NCI-H2029 (cell line): Measurements from ENCODE around the gene WDR11.

ENCODE experiments used
- DNase-seq: peaks from one replicate; lab custom pipeline; 2025; lab: John Stamatoyannopoulos, UW

Gene WDR11

DNA sequence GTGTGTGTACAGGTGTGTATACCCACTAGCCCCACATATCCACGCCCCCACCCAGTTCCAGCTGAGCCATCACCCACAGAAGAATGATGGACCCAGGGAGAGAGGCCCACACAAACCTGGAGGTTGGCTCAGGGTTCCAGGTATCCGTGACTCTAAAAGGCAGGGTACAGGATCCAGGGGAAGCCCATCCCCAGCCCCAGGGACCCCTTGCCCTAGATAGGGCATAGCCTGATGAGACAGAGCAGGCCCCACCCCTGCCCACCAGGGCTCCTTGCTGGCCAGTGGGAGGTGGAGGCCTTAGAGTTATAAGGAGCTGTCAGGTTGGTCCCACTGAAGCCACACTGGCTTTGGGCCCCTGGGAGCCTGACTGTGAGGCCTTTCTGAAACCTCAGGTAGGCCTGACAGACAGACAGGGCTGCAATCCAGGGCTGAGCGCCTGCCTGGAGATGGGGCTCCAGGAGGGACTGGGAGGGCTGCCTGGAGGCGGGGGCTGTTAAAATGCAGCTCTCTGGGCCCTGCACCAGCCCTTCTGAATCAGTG is 93.5 kb downstream of the WDR11 start:
- no peak for DNase-seq

GRCh38 chr10:120945182-120945581 is 94.0 kb downstream of the WDR11 start:
- no peak for DNase-seq

GRCh38 chr10:120945801-120946302 is 94.7 kb downstream of the WDR11 start:
- DNase-seq: no peak

- no peak for DNase-seq
Measured at GRCh38 chr10:120946497-120946896, 95.3 kb downstream of the WDR11 start.

- no peak for DNase-seq
Measured at GRCh38 chr10:120948889-120949608, 97.9 kb downstream of the WDR11 start.

DNA sequence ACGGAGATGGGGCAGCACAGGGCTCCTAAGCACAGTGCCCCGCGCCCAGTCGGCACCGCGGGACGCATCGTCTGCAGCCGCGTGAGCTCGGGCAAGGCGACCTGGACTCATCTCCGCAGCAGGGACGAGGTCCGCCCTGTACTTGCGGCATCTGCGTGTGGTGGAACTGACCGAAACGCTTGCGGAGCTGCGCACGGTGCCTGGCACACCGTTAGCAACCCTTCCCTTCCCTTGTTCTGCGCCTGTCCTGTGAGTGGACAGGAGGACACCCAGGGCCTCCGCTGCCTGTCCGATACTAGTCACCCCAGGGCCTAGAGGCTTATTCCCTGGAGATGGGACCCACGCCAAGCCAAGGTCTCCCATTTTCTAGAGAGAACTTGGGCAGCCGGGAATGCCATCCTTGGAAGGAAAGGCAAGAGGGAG is 98.5 kb downstream of the WDR11 start:
- no peak for DNase-seq

DNA sequence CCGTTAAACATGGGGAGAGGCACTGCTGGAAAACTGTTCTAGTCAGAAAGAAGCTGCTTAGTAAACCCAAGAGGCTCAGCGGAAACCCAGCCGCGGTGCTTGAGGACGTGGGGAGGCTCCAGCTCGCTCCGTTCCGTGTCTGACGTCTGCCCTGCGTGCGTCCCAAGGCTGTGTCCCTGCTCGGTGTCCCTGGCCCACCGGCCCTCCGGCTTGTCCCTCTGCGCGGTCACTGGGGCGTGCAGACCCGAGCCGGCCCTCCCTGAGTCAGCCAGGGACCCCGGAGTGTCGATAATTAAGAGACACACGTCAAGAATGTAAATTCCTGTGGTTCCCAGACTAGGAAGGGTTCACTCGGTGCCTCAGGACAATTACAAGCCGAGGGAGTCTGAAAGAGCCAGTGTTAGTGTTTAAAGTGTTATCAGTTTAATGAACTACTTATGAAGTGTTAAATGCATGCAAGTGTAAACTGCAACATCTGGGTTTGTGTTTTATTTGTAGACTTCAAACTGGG is 98.9 kb downstream of the WDR11 start:
- no peak for DNase-seq

- DNase-seq: no peak
Measured at GRCh38 chr10:120951288-120951687, 100.1 kb downstream of the WDR11 start.

- no peak for DNase-seq
Measured at GRCh38 chr10:120953897-120954296, 102.7 kb downstream of the WDR11 start.
